DND-41 (cell line): ENCODE data around the gene COL13A1.
A peak's percentile ranks its signal among the peaks of the same experiment; 100 is the strongest.

Experiments used
- ATAC-seq: fragments of 200-7000 bp; cut with Tn5 transposase; 3 replicates; pipeline ENCODE4 v1.9.1; 2021; ENCODE audit warnings: low read depth; ENCODE audit not compliant: insufficient read depth
- DNase-seq: peaks from one replicate; pipeline ENCODE4 v3.0.0-alpha.2; 2020
- H2AFZ ChIP-seq: 2 replicates; pipeline ENCODE4 v1.6.0; 2012; ENCODE audit warnings: low read depth, low read length
- H3K27ac ChIP-seq: 2 replicates; pipeline ENCODE4 v1.5.1; 2012; ENCODE audit warnings: low read length, inconsistent platforms
- H3K27me3 ChIP-seq: fragments of 200-600 bp; sonication (generic); 2 replicates; pipeline ENCODE4 v1.6.0; 2012; ENCODE audit warnings: low read length, mild to moderate bottlenecking, inconsistent platforms; ENCODE audit not compliant: insufficient read depth, poor library complexity
- H3K36me3 ChIP-seq: 2 replicates; pipeline ENCODE4 v1.5.1; 2012; ENCODE audit warnings: low read length, inconsistent platforms; ENCODE audit not compliant: insufficient read depth
- H3K4me1 ChIP-seq: 2 replicates; pipeline ENCODE4 v1.5.1; 2012; ENCODE audit warnings: mild to moderate bottlenecking, low read length; ENCODE audit not compliant: insufficient read depth
- H3K4me2 ChIP-seq: 2 replicates; pipeline ENCODE4 v1.6.0; 2012; ENCODE audit warnings: mild to moderate bottlenecking, moderate library complexity, low read length, inconsistent platforms; ENCODE audit not compliant: insufficient read depth
- H3K4me3 ChIP-seq, 2 experiments: fragments of 200-600 bp in 1 of 2; shearing (Covaris generic) in 1 of 2; 2 replicates each; pipeline ENCODE4 v1.5.1; 2012 to 2016; ENCODE audit warnings: inconsistent platforms in 2 of 2, low read length in 2 of 2, mild to moderate bottlenecking in 2 of 2, low read depth in 1 of 2, moderate library complexity in 1 of 2
- H3K79me2 ChIP-seq: 2 replicates; pipeline ENCODE4 v1.6.0; 2012; ENCODE audit warnings: low read length, inconsistent platforms; ENCODE audit not compliant: insufficient read depth
- H3K9ac ChIP-seq: 2 replicates; pipeline ENCODE4 v1.6.0; 2012; ENCODE audit warnings: low read depth, mild to moderate bottlenecking, inconsistent platforms, low read length, moderate library complexity
- H3K9me3 ChIP-seq: 2 replicates; pipeline ENCODE4 v1.5.1; 2012; ENCODE audit warnings: low read length, moderate library complexity, mild to moderate bottlenecking, inconsistent platforms; ENCODE audit not compliant: insufficient read depth, severe bottlenecking
- H4K20me1 ChIP-seq: 2 replicates; pipeline ENCODE4 v1.6.0; 2012; ENCODE audit warnings: low read length; ENCODE audit not compliant: insufficient read depth
- CTCF ChIP-seq: IDR thresholded peaks from 2 replicates; pipeline ENCODE4 v1.5.1; 2012; ENCODE audit warnings: borderline replicate concordance, low read length, moderate library complexity, mild to moderate bottlenecking; ENCODE audit not compliant: poor library complexity, severe bottlenecking; ENCODE audit errors: extremely low read depth
- EZH2 ChIP-seq: IDR thresholded peaks from 3 replicates; pipeline ENCODE4 v1.6.1; 2012; ENCODE audit warnings: borderline replicate concordance, low read depth, mild to moderate bottlenecking, moderate library complexity, low read length, inconsistent platforms; ENCODE audit not compliant: severe bottlenecking

The COL13A1 gene

GRCh38 chr10:69936091-69936490, 134.4 kb downstream of the COL13A1 start:
- no peak overlapping the region for H2AFZ ChIP-seq
- no peak overlapping the region for H3K4me3 ChIP-seq
- DNase-seq, result no peak
- TF ChIP-seq CTCF, result peak; percentile 38
- no peak for TF ChIP-seq EZH2
- H3K4me2 ChIP-seq, result no peak overlapping the region
- no peaks in the 10 kb centered on the region for H3K36me3 ChIP-seq
- H3K27me3 ChIP-seq, result peaks cover 6% of the 10 kb centered on the region
- ATAC-seq, result peak; percentile 53; the same call in 1 of the 3 replicates
- H3K79me2 ChIP-seq, result no peaks in the 10 kb centered on the region
- no peaks in the 10 kb centered on the region for H3K9me3 ChIP-seq
- H3K4me1 ChIP-seq, result no peaks in the 10 kb centered on the region
- no peak overlapping the region for H3K9ac ChIP-seq
- no peaks in the 10 kb centered on the region for H4K20me1 ChIP-seq
- no peak overlapping the region for H3K27ac ChIP-seq

DNA sequence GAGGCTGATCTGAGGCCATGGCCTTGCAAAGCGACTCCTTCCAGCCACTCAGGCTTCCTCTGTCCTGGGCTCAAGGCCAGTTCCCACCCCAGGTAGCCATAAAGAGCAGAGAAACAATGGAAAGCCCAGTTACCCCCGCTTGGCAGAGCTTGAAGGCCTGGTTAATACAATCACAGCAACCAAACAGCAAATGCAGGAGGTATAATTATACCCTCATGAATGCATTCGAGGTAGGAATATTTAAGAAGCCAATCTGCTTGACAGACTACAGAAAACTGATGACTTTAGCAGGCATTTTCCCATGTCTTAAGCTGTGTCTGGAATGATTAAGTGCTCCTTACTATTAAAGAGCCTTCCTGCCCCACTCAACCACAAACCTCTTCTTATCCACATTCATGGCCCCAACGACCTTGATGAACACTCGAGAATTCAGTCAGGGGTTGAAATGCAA, 136.9 kb downstream of the COL13A1 start:
- H3K79me2 ChIP-seq, result no peaks in the 10 kb centered on the region
- H2AFZ ChIP-seq, result no peak overlapping the region
- DNase-seq (no peak), ATAC-seq (no peak)
- TF ChIP-seq CTCF (no peak), EZH2 (no peak)
- no peak overlapping the region for H3K4me2 ChIP-seq
- no peaks in the 10 kb centered on the region for H3K4me1 ChIP-seq
- no peaks in the 10 kb centered on the region for H3K36me3 ChIP-seq
- H3K9me3 ChIP-seq, result no peaks in the 10 kb centered on the region
- H3K9ac ChIP-seq, result no peak overlapping the region
- H4K20me1 ChIP-seq, result no peaks in the 10 kb centered on the region
- peaks cover 6% of the 10 kb centered on the region for H3K27me3 ChIP-seq
- no peak overlapping the region for H3K27ac ChIP-seq
- H3K4me3 ChIP-seq, result no peak overlapping the region

- no peak overlapping the region for H3K4me2 ChIP-seq
- H3K27ac ChIP-seq, result no peak overlapping the region
- H3K4me3 ChIP-seq, result no peak overlapping the region
- no peak overlapping the region for H3K9ac ChIP-seq
- no peak overlapping the region for H2AFZ ChIP-seq
- no peaks in the 10 kb centered on the region for H3K36me3 ChIP-seq
- DNase-seq, result no peak
- TF ChIP-seq EZH2, result no peak
- TF ChIP-seq CTCF, result no peak
- H3K79me2 ChIP-seq, result no peaks in the 10 kb centered on the region
- H4K20me1 ChIP-seq, result no peaks in the 10 kb centered on the region
- no peak for ATAC-seq
- H3K27me3 ChIP-seq, result peaks cover 6% of the 10 kb centered on the region
- H3K4me1 ChIP-seq, result no peaks in the 10 kb centered on the region
- no peaks in the 10 kb centered on the region for H3K9me3 ChIP-seq
Observed at GRCh38 chr10:69939061-69939460, 137.4 kb downstream of the COL13A1 start.

GRCh38 chr10:69939481-69939880, 137.8 kb downstream of the COL13A1 start:
- TF ChIP-seq CTCF (no peak), EZH2 (no peak)
- H4K20me1 ChIP-seq, result no peaks in the 10 kb centered on the region
- H3K4me3 ChIP-seq, result no peak overlapping the region
- no peaks in the 10 kb centered on the region for H3K36me3 ChIP-seq
- H3K27me3 ChIP-seq, result peaks cover 6% of the 10 kb centered on the region
- no peaks in the 10 kb centered on the region for H3K79me2 ChIP-seq
- no peak overlapping the region for H3K27ac ChIP-seq
- ATAC-seq, result no peak
- no peaks in the 10 kb centered on the region for H3K4me1 ChIP-seq
- no peak for DNase-seq
- no peak overlapping the region for H3K9ac ChIP-seq
- H3K9me3 ChIP-seq, result no peaks in the 10 kb centered on the region
- H2AFZ ChIP-seq, result no peak overlapping the region
- no peak overlapping the region for H3K4me2 ChIP-seq
